Measurements from ENCODE around the gene PRCP.
"Not testable (repeated sequence)": the region's sequence is repeated elsewhere in the genome, so short reads cannot be mapped to it uniquely, and the experiment has no call there.

The PRCP gene

GRCh38 chr11:82900277-82901164 is at the start of gene PRCP:
TSS of gene PRCP (minus strand) at chr11:82900430. CDS start at chr11:82900402, 28 bp downstream.
- peak; percentile 95 for DNase-seq

- DNase-seq: no peak
Observed at GRCh38 chr11:82949352-82949751, 49.1 kb upstream of the PRCP start.

GRCh38 chr11:82945682-82946081 is 45.5 kb upstream of the PRCP start:
- DNase-seq: peak; percentile 7

GRCh38 chr11:82945041-82945440 is 44.8 kb upstream of the PRCP start:
- not testable (repeated sequence) for DNase-seq

- DNase-seq: no peak
Observed at GRCh38 chr11:82944198-82944597, 44.0 kb upstream of the PRCP start.

GRCh38 chr11:82943430-82943829 is 43.2 kb upstream of the PRCP start:
- not testable (repeated sequence) for DNase-seq

- DNase-seq: no peak
Observed at GRCh38 chr11:82942376-82942775, 42.1 kb upstream of the PRCP start.

- no peak for DNase-seq
Observed at GRCh38 chr11:82939456-82939855, 39.2 kb upstream of the PRCP start.

- DNase-seq: no peak
Observed at GRCh38 chr11:82937554-82937953, 37.3 kb upstream of the PRCP start.

- no peak for DNase-seq
Observed at GRCh38 chr11:82936261-82936660, 36.0 kb upstream of the PRCP start.

GRCh38 chr11:82932564-82932963 is 32.3 kb upstream of the PRCP start:
- no peak for DNase-seq

- no peak for DNase-seq
Observed at GRCh38 chr11:82930734-82931133, 30.5 kb upstream of the PRCP start.

- no peak for DNase-seq
Observed at GRCh38 chr11:82930229-82930628, 30.0 kb upstream of the PRCP start.

GRCh38 chr11:82929121-82929520 is 28.9 kb upstream of the PRCP start:
- no peak for DNase-seq

GRCh38 chr11:82927264-82927880 is 27.1 kb upstream of the PRCP start:
- peak; percentile 68 for DNase-seq

GRCh38 chr11:82924522-82925224 is 24.4 kb upstream of the PRCP start:
- DNase-seq: no peak

- not testable (repeated sequence) for DNase-seq
Observed at GRCh38 chr11:82922396-82923173, 22.4 kb upstream of the PRCP start.

GRCh38 chr11:82920227-82920626 is 20.0 kb upstream of the PRCP start:
- DNase-seq: not testable (repeated sequence)

- DNase-seq: not testable (repeated sequence)
Observed at GRCh38 chr11:82919786-82920185, 19.6 kb upstream of the PRCP start.

- DNase-seq: no peak
Observed at GRCh38 chr11:82909015-82909640, 8.9 kb upstream of the PRCP start.

GRCh38 chr11:82908311-82908710 is 8.1 kb upstream of the PRCP start:
- DNase-seq: no peak

- no peak for DNase-seq
Observed at GRCh38 chr11:82907371-82907770, 7.1 kb upstream of the PRCP start.

All from NCI-H82 (cell line).